ENCODE results near the gene VIM. TPM values are rescaled to one million over a fixed set of nuclear protein-coding genes. Genes with fewer than 3 reads are reported as not detected.

VIM gene
- total RNA-seq, 1 donor from 2014 or later, result 375 TPM

- Histone ChIP-seq H3K27me3 (ENCODE audit: low read depth) (no peaks in the 10 kb centered on the region), H3K9me3 (replicated peaks) (peaks cover 20% of the 10 kb centered on the region), H3K27ac (replicated peaks) (no peak overlapping the region), H3K4me1 (no peaks in the 10 kb centered on the region), H3K4me3 (no peak overlapping the region), H3K36me3 (no peaks in the 10 kb centered on the region)
- intact Hi-C loops (cut with micrococcal nuclease), result no loop called here
- DNase-seq, result no peak
- TF ChIP-seq CTCF (IDR thresholded peaks at IDR 0.05; ENCODE audit: borderline replicate concordance), result no peak
Observed at GRCh38 chr10:17272648-17273047, 44.6 kb downstream of the VIM start.

- Histone ChIP-seq H3K4me3 (no peak overlapping the region), H3K27me3 (ENCODE audit: low read depth) (no peaks in the 10 kb centered on the region), H3K4me1 (no peaks in the 10 kb centered on the region), H3K9me3 (replicated peaks) (peaks cover 21% of the 10 kb centered on the region), H3K36me3 (no peaks in the 10 kb centered on the region), H3K27ac (replicated peaks) (no peak overlapping the region)
- intact Hi-C loops (cut with micrococcal nuclease), result no loop called here
- DNase-seq, result no peak
- TF ChIP-seq CTCF (IDR thresholded peaks at IDR 0.05; ENCODE audit: borderline replicate concordance), result no peak
Observed at GRCh38 chr10:17273403-17273802, 45.4 kb downstream of the VIM start.

GRCh38 chr10:17276756-17277424, 48.8 kb downstream of the VIM start:
- Histone ChIP-seq H3K4me1 (no peaks in the 10 kb centered on the region), H3K27ac (replicated peaks) (no peak overlapping the region), H3K36me3 (no peaks in the 10 kb centered on the region), H3K4me3 (no peak overlapping the region), H3K9me3 (replicated peaks) (peaks cover 31% of the 10 kb centered on the region), H3K27me3 (ENCODE audit: low read depth) (no peaks in the 10 kb centered on the region)
- intact Hi-C loops (cut with micrococcal nuclease), result no loop called here
- TF ChIP-seq CTCF (IDR thresholded peaks at IDR 0.05; ENCODE audit: borderline replicate concordance), result no peak
- no peak for DNase-seq

- no peak for DNase-seq
- no peak overlapping the region for H3K27ac ChIP-seq (replicated peaks)
- no peaks in the 10 kb centered on the region for H3K27me3 ChIP-seq (ENCODE audit: low read depth)
- TF ChIP-seq CTCF (IDR thresholded peaks at IDR 0.05; ENCODE audit: borderline replicate concordance), result no peak
- no peaks in the 10 kb centered on the region for H3K36me3 ChIP-seq
- no peaks in the 10 kb centered on the region for H3K4me1 ChIP-seq
- intact Hi-C loops (cut with micrococcal nuclease), result no loop called here
- no peak overlapping the region for H3K4me3 ChIP-seq
- peaks cover 47% of the 10 kb centered on the region for H3K9me3 ChIP-seq (replicated peaks)
Observed at GRCh38 chr10:17278607-17279240, 50.7 kb downstream of the VIM start.

GRCh38 chr10:17282311-17282710, 54.3 kb downstream of the VIM start:
- no peak overlapping the region for H3K4me3 ChIP-seq
- intact Hi-C loops (cut with micrococcal nuclease), result no loop called here
- no peak for DNase-seq
- no peaks in the 10 kb centered on the region for H3K4me1 ChIP-seq
- TF ChIP-seq CTCF (IDR thresholded peaks at IDR 0.05; ENCODE audit: borderline replicate concordance), result no peak
- H3K27ac ChIP-seq (replicated peaks), result no peak overlapping the region
- H3K36me3 ChIP-seq, result no peaks in the 10 kb centered on the region
- peaks cover 35% of the 10 kb centered on the region for H3K9me3 ChIP-seq (replicated peaks)
- H3K27me3 ChIP-seq (ENCODE audit: low read depth), result no peaks in the 10 kb centered on the region

All from left ventricle myocardium inferior (tissue), 1 donor.